ENCODE measurements around the gene SPPL2B.

DNA sequence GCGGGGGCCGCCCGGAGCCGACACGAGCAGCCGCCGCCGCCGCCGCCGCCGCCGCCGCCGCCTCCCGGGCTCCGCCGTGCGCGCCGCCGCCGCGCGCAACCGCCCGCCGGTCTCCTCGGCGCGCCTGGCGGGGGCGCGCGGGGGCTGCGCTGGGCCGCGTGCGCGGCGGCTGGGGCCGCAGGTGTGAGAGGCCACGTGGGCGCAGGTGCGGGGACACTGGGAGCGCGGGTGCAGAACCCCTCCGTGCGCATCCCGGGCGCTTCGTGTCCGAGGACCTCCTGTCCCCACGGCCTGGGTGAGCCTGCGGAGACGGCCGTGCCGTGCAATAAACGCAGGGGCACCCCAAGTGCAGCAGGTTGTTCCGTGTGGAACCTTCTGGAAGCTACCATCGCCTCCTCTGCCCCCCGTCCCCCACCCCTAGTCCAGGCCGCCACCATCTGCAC, 20.3 kb upstream of the SPPL2B start, which contains the start of gene LINGO3:
- TF ChIP-seq POLR2A (IDR thresholded peaks at IDR 0.05) (no peak), EP300 (IDR thresholded peaks at IDR 0.05) (no peak)
- TF ChIP-seq, protein P1, sequence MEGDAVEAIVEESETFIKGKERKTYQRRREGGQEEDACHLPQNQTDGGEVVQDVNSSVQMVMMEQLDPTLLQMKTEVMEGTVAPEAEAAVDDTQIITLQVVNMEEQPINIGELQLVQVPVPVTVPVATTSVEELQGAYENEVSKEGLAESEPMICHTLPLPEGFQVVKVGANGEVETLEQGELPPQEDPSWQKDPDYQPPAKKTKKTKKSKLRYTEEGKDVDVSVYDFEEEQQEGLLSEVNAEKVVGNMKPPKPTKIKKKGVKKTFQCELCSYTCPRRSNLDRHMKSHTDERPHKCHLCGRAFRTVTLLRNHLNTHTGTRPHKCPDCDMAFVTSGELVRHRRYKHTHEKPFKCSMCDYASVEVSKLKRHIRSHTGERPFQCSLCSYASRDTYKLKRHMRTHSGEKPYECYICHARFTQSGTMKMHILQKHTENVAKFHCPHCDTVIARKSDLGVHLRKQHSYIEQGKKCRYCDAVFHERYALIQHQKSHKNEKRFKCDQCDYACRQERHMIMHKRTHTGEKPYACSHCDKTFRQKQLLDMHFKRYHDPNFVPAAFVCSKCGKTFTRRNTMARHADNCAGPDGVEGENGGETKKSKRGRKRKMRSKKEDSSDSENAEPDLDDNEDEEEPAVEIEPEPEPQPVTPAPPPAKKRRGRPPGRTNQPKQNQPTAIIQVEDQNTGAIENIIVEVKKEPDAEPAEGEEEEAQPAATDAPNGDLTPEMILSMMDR (IDR thresholded peaks at IDR 0.05): no peak

All from gastroesophageal sphincter (tissue), 3 donors.